SH-SY5Y (cell line): ENCODE results near the gene SLC41A2.

Experiments
- GATA2 ChIP-seq: IDR thresholded peaks from 2 replicates; pipeline ENCODE4 v1.6.1; 2011; ENCODE audit warnings: mild to moderate bottlenecking, low read depth, low read length
- GATA3 ChIP-seq: IDR thresholded peaks from 2 replicates; pipeline ENCODE4 v1.6.1; 2011; ENCODE audit warnings: low read depth, mild to moderate bottlenecking, low read length, moderate library complexity

The SLC41A2 gene

DNA sequence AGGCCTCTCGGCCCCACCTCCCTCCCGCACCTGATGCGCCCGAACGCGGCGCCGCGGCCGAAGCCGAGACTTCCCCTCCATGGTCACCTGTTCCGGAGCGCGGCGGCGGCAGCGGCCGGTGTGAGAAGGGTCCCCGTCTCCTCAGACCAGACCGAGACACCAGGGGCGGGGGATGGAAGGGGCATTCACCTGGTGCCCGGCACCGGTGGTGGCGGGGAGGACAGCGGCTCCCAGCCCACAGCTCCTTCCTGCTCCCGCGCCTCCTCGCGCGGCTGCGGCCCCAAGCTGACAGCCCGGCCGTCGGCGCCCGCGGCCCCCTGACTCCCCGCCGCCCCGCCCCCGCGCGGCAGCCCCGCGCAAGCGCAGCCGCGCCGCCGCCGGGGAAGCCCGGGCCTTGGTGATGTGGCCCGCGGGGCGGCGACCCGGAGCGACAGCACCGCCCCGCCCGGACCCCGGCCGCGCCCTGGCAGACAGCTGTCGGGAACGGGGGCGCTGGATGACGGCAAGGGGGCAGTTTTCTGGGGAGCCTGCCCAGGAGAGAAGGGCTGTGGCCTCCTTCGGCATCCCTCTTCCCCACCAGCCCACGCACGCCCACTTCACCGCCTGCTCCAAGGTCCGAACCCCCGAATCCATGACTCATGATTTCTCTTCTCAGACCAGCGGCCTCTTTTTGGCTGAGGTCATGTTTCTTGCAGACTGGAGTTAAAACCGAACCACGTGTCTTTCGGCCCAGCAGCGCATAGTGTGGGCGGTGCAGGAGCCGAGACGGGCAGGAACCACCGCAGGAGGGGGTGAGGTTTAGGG lies at the start of gene SLC41A2:
Gene SLC41A2 (minus strand): TSS at position 290 of the 804 bp plus-strand sequence. CDS start 29,763 bp downstream, outside the sequence.
- TF ChIP-seq GATA2 (no peak), GATA3 (no peak)

DNA sequence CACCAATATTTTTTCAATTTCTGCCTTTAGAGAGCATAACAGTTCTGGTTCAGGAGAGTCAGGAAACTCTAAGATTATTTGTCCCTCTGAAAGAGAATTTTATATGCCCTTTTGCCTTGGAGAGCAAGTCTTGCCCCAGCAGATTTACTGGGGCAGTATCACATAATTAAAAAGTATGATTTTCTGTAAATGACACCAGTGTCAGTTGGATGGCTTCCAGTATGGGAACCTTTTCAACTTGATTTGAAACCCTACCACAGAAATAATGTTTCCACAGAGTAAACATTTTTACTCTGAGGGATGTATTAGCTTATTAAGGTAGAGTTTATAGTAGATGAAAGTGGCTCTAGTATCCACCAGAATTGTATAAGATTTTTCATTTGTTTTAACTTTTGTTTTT lies 43.4 kb upstream of the SLC41A2 start:
- TF ChIP-seq GATA2 (no peak), GATA3 (no peak)

DNA sequence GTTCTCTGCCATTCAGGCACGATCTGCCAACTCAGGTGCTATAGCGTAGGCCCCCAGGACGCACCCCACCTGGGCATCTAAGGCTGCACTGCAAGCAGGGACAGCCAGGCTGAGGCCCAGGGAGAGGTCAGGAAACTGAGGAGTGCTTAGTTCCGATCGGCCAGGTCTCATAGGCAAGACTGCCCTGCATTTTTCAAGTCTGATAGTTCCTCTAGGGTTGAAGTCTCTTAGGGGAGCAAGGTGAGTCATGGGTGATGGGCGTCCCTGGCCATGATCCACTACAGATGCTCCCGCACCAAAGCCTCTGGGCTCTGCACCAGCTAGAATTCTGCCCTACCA lies 41.2 kb upstream of the SLC41A2 start:
- no peak for TF ChIP-seq GATA3
- no peak for TF ChIP-seq GATA2

- TF ChIP-seq GATA2, result no peak
These were observed 40.6 kb upstream of the SLC41A2 start for GRCh38 chr12:104998423-104999346.

- TF ChIP-seq GATA3, result no peak
- TF ChIP-seq GATA2, result no peak
These were observed 39.5 kb upstream of the SLC41A2 start for GRCh38 chr12:104997541-104997940.

DNA sequence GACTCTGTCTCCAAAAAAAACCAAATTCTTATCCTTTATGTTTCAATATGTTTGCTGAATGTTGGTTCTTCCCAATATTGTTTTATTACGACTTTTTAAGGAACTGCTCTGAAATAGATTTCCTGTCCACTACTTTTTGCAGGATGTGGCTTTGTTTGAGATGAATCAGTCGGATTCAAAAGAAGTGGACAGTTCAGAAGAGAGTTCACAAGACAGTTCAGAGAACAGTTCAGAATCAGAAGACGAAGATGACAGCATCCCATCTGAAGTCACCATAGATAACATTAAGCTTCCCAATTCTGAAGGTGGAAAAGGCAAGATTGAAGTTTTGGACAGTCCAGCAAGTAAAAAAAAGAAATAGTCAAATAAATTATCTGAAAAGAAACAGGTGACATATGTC lies 36.2 kb upstream of the SLC41A2 start:
- TF ChIP-seq GATA2, result no peak
- no peak for TF ChIP-seq GATA3

DNA sequence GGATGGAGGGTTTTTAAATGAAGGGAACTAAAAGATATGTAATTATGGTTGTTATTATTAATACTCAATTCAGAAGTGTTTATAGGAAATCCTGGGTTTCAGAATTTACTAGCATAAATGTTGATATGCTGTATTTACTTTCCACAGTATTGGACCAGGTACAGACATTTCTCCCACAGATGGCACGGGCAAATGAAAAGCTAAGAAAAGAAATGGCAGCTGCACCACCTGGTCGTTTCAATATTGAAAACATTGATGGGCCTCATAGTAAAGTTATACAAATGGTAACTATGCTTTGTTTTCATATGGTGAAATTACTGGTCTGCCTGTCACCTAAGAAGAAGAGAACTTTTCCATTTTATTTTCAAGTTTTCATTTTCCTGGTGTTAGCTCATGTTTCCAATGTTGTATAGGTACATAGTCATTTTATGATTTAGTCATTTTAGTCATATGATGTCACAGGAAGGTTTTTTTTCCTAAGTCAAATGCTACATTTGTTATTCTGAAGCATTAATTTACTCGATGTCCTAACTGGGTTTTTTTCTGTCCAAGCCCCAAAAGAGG lies 33.6 kb upstream of the SLC41A2 start:
- TF ChIP-seq GATA3, result no peak
- TF ChIP-seq GATA2, result no peak

- TF ChIP-seq GATA2 (no peak), GATA3 (no peak)
These were observed 32.9 kb upstream of the SLC41A2 start for GRCh38 chr12:104990950-104991349.

DNA sequence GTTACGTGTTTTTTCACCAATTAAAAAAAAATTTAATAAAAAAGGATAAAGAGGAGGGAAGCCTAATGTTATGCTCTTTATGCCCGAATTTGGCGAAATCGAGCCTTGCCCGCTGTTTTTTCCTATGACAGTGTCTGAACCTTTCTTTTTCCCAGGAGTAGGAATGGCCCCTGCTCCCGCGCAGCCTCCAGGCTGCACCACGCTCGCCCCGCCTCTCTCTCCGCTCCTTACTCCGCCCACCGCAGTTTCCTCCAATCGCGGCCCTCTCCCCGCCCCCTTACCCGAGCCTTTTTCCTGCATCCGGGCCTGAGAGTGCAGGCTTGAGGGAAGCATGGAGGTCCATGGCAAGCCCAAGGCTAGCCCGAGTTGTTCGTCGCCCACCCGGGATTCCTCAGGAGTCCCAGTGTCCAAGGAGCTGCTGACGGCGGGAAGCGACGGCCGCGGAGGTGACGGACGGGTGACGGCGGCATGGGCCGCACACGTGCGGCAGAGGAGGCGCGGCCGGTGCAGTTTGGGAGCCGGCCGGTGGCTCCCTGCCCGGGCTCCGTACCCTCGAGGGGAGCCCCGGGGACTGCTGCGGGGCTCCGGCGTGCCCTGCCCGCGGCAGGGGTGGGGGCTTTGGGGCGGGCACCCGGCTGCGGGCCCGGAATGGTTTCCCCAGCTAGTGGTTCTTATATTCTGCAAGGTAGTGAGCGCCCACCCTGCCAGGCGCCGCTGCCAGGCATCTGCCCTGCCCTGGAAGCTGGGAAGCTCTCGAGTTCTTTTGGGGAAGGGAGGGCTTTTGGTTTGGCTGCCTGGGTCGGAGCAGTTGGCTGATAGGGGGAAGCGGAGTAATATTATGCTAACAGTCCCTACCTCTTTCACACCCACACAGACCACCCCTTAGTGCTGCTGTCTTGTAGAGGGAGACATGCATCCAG lies 28.2 kb upstream of the SLC41A2 start, which contains the start of gene NOPCHAP1:
Gene NOPCHAP1 (plus strand): TSS at position 295 of the 920 bp plus-strand sequence. CDS start 37 bp downstream, at position 332.
- TF ChIP-seq GATA2 (no peak), GATA3 (no peak)

GRCh38 chr12:104985206-104985605 lies 27.1 kb upstream of the SLC41A2 start:
- TF ChIP-seq GATA2 (no peak), GATA3 (no peak)

GRCh38 chr12:104976703-104977102 lies 18.6 kb upstream of the SLC41A2 start:
- no peak for TF ChIP-seq GATA3
- TF ChIP-seq GATA2, result no peak

DNA sequence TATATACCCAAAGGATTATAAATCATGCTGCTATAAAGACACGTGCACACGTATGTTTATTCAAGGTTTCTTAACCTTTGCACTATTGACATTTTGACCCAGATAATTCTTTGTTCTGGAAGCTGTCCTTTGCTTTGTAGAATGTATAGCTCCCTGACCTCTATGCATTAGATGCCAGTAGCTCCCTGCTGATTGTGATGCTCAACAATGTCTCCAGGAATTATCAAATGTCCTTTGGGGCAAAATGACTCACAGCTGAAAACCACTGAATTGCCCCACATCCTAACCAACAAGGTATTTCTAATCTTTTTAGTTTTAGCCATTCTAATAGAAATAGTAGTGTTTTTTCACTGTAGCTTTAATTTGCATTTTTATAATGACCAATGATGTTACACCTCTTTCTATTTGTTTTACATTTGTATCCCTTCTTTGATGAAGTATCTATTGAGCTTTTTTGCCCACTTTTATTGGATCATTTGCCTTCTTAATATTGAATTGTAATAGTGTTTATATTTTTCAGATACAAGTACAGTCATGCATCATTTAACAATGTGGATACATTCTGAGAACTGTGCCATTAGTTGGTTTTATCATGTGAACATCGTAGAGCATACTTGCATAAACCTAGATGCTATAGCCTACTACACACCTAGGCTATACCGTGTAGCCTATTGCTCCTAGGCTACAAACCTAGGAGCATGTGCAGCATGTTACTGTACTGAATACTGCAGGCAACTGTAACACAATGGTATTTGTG lies 17.7 kb upstream of the SLC41A2 start:
- TF ChIP-seq GATA3, result no peak
- TF ChIP-seq GATA2, result no peak

DNA sequence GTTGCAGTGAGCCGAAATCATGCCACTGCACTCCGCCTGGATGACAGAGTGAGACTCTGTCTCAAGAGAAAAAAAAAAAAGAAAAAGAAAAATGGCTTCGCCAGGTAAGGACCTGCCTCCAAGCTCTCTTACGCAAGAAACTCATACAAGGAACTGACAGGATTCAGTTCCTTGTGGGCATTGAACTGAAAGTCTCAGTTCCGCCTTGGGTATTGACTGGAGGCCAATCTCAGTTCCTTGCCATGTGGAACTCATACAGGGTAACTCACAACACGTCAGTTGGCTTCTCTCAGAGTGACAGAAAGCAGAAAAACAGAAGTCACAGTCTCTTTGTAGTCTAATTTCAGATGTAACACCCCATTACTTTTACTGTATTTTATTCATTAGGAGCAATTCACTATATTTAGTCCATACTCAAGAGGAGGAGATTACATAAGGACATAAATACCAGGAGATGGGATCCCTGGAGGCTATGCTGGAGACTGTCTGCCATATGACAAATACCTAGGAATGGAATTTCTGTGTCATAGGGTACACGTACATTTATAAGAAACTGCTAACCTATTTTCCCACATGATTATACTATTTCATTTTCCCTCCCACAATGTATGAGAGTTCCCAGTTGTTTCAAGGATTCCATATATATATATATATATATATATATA lies 16.7 kb upstream of the SLC41A2 start:
- TF ChIP-seq GATA3 (no peak), GATA2 (no peak)
